Measurements from ENCODE around the gene MRPS15.

Gene MRPS15

DNA sequence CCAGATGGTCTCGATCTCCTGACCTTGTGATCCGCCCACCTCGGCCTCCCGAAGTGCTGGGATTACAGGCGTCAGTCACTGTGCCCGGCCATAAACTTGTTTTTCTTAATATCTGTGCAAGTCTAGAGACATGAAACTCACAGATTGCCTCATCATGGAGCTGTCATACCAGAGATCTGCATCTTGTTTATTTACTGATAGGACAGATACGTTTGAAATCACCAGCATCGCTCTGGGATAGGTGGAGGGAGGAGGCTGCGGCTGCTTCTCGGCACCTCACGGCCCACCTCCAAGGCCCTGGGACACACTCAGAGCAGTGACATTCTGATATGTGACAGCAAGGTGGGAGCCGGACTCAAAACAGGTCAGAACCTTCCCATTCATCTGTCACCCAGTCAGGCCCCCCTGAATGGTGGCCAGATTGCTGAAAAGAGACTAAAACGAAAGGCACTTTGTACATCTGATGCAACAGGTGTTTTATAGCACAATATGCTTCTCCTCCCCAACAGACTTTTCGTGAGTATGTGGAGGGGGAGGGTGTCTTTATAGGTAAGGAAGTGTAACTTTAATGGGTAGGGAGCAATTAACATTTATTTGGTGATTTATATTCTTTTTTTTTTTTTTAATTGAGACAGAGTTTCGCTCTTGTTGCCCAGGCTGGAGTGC, 48.4 kb downstream of the MRPS15 start:
- TF ChIP-seq POLR2AphosphoS5 (IDR thresholded peaks at IDR 0.05; ENCODE audit: low read depth, low read length) (no peak), POLR2A (IDR thresholded peaks at IDR 0.05; ENCODE audit: low read depth, low read length) (no peak), TAF1 (IDR thresholded peaks at IDR 0.05; ENCODE audit: borderline replicate concordance, low read depth, low read length) (no peak)
- no peak for DNase-seq (ENCODE audit: insufficient read length)
- no peak for FAIRE-seq

DNA sequence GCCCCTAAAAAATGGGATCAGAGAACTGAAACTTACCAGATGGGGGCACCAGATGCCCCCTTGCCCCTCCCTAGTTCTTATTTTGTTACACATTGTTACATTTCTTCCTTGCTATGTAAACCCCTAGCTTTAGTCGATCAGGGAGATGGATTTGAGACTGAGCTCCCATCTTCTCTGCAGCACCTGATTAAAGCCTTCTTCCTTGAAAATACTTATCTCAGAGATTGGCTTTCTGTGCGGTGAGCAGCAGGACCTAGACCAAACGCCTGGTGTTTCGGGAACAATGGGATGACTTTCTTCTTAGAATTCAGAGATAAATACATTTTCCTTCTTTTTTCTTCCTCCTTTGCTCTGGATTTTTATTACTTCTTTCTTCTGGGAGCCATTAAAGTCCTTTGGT, 49.8 kb downstream of the MRPS15 start:
- FAIRE-seq (no peak), DNase-seq (ENCODE audit: insufficient read length) (no peak)
- TF ChIP-seq POLR2A (IDR thresholded peaks at IDR 0.05; ENCODE audit: low read depth, low read length) (no peak), POLR2AphosphoS5 (IDR thresholded peaks at IDR 0.05; ENCODE audit: low read depth, low read length) (no peak), TAF1 (IDR thresholded peaks at IDR 0.05; ENCODE audit: borderline replicate concordance, low read depth, low read length) (no peak)

DNA sequence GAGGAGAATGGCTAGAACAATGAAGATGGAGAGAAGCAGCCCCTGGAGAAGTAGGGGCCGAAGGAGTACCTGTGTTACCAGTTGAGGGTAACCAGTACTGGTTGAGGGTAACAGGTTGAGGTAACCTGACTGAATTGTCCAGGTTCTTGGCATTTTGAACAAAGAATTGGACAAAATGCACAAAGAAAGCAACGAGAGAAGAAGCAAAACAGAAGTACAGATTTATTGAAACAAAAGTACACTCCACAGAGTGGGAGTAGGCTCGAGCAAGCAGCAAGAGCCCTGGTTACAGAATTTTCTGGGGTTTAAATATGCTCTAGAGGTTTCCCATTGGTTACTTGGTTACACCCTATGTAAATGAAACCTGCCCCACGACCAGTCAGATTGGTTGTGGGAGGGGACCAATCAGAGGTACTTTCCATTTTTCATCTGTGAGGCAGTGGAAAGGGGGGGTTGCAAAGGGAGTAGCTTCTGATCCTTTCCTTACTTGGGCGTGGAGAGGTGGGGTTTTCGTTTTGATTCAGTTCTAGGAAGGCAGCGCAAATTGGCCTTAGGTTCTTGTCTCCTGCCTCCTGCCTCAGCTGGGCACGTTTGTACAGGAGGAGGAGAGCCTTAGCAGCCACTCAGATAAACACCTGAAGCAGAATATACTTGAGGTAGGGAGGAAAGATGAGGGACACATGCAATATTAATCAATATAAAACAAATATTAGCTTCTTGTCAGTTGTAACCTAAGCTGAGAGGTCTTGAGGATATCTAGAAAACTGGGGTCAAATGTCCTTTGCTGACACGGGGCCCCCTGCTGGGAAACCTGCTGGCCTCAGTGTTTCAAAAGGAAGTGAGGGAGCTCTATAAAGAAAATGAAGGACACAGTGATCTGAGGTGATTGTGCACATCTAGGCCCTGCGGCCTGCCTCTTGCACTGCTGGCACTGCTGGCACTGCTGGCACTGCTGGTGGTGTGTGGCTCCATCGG, 52.2 kb downstream of the MRPS15 start:
- no peak for FAIRE-seq
- DNase-seq (ENCODE audit: insufficient read length): no peak
- TF ChIP-seq POLR2AphosphoS5 (IDR thresholded peaks at IDR 0.05; ENCODE audit: low read depth, low read length) (no peak), POLR2A (IDR thresholded peaks at IDR 0.05; ENCODE audit: low read depth, low read length) (no peak), TAF1 (IDR thresholded peaks at IDR 0.05; ENCODE audit: borderline replicate concordance, low read depth, low read length) (no peak)

DNA sequence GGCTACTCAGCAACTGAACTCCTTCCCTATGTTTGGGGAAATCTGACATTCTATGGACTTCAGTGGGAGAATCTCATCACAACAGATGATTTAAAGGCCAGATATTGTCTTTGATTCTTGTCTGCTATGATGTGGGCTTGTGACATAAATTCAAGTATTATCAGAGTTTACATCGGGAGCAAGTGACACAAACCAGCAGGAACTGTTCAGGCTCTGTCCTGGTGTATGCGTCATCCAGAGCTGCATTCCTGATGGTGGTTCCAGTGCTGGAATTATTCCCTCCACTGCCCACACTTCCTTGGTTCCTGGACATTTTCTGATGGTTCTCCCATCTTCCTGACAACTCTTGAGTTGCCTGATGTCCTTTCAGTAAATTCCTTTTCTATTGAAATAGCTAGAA, 55.7 kb downstream of the MRPS15 start:
- TF ChIP-seq TAF1 (IDR thresholded peaks at IDR 0.05; ENCODE audit: borderline replicate concordance, low read depth, low read length) (no peak), POLR2AphosphoS5 (IDR thresholded peaks at IDR 0.05; ENCODE audit: low read depth, low read length) (no peak)
- DNase-seq (ENCODE audit: insufficient read length) (no peak), FAIRE-seq (no peak)

DNA sequence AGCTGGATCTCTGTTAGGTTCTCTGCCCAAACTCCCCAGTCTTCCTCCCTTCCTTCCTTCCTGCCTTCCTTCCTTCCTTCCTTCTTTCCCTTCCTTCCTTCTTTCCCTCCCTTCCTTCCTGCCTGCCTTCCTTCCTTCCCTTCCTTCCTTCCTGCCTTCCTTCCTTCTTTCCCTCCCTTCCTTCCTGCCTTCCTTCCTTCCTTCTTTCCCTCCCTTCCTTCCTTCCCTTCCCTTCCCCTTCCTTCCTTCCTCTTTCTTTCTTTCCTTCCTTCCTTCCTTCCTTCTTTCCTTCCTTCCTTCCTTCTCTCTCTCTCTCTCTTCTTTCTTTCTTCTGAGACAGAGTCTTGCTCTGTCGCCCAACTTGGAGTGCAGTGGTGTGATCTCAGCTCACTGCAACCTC, 57.7 kb downstream of the MRPS15 start:
- FAIRE-seq: no peak
- TF ChIP-seq POLR2AphosphoS5 (IDR thresholded peaks at IDR 0.05; ENCODE audit: low read depth, low read length) (no peak), TAF1 (IDR thresholded peaks at IDR 0.05; ENCODE audit: borderline replicate concordance, low read depth, low read length) (no peak), POLR2A (IDR thresholded peaks at IDR 0.05; ENCODE audit: low read depth, low read length) (no peak)

More for the DNA sequence above, 57.7 kb downstream of the MRPS15 start:
- no peak for DNase-seq (ENCODE audit: insufficient read length)
